Astrocyte of the cerebellum (primary cell): ENCODE data around the gene CNR2.

Source experiments
- DNase-seq: peaks from one replicate; pipeline ENCODE4 v3.0.0-alpha.2; 2011; ENCODE audit warnings: low read depth
- H3K4me3 ChIP-seq: 2 replicates; pipeline ENCODE4 v1.5.1; 2011; ENCODE audit warnings: mild to moderate bottlenecking, low read depth, low read length, moderate library complexity
- in situ Hi-C: cut with HindIII; loops from 2 replicates; pipeline ENCODE4 v1.10.0; 2017; ENCODE audit warnings: low sequenced_read_pairs
- TF ChIP-seq, protein P1 (sequence below): IDR thresholded peaks from 2 replicates; pipeline ENCODE4 v1.5.1; 2012; ENCODE audit warnings: low read length, low read depth, moderate library complexity, mild to moderate bottlenecking; ENCODE audit errors: missing control alignments

The CNR2 gene

GRCh38 chr1:23825076-23825761 lies 87.9 kb downstream of the CNR2 start, which contains the start of gene HMGCL:
Gene HMGCL, minus strand, starts transcription at chr1:23825429. Its CDS starts 14 bp downstream, at chr1:23825415.
- in situ Hi-C loops, result no loop called here
- peak; percentile 71 for DNase-seq
- TF ChIP-seq, protein P1, sequence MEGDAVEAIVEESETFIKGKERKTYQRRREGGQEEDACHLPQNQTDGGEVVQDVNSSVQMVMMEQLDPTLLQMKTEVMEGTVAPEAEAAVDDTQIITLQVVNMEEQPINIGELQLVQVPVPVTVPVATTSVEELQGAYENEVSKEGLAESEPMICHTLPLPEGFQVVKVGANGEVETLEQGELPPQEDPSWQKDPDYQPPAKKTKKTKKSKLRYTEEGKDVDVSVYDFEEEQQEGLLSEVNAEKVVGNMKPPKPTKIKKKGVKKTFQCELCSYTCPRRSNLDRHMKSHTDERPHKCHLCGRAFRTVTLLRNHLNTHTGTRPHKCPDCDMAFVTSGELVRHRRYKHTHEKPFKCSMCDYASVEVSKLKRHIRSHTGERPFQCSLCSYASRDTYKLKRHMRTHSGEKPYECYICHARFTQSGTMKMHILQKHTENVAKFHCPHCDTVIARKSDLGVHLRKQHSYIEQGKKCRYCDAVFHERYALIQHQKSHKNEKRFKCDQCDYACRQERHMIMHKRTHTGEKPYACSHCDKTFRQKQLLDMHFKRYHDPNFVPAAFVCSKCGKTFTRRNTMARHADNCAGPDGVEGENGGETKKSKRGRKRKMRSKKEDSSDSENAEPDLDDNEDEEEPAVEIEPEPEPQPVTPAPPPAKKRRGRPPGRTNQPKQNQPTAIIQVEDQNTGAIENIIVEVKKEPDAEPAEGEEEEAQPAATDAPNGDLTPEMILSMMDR, result no peak
- peak within 1 kb of the TSS; percentile 73 for H3K4me3 ChIP-seq

DNA sequence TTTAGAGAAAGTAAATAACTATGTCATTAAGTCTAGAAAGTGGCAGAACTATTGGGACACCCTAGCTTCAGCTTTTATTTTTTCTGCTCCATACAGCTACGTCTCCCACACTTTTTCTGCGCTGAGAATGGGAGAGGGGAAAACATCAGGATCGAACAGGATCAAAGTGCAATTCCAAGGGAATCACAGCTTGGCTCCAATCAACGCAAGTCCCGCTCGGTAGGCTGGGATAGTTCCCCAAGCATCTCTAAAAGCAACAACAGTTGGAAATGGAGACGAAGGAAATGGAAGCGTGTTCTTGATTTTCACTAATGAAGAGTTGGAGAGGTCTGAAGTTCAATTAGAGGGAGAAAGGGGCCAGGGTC lies 88.5 kb downstream of the CNR2 start:
- DNase-seq, result no peak
- H3K4me3 ChIP-seq, result peak overlapping the region; percentile 73
- TF ChIP-seq, protein P1, result no peak
- in situ Hi-C loops, result loop anchor here (5.0 kb wide), 1 partner anchor 38 kb away; no protein-coding TSS in a partner anchor

- TF ChIP-seq, protein P1, result no peak
- in situ Hi-C loops, result loop anchor here (5.0 kb wide), 1 partner anchor 39 kb away; no protein-coding TSS in a partner anchor
- no peak for DNase-seq
- H3K4me3 ChIP-seq, result no peak overlapping the region
Observed at GRCh38 chr1:23823767-23824166, 89.4 kb downstream of the CNR2 start.
